Stomach (tissue), 4 donors: ENCODE results near the gene CLBA1.

ENCODE experiments used
- EP300 ChIP-seq: sonication (generic); formaldehyde crosslinking; IDR thresholded peaks from one replicate; pipeline ENCODE4 v1.6.1; 2017; ENCODE audit warnings: antibody characterized with exemption
- POLR2A ChIP-seq, 4 donors: fragments of 450-650 bp; IDR thresholded peaks; one replicate each; pipeline ENCODE4 v1.6.1; 2016; ENCODE audit warnings: antibody characterized with exemption in 4 of 4, control low read depth in 2 of 4, mild to moderate bottlenecking in 1 of 4, moderate library complexity in 1 of 4
- POLR2AphosphoS5 ChIP-seq, 3 donors: sonication (generic); formaldehyde crosslinking; IDR thresholded peaks; one replicate each; pipeline ENCODE4 v1.6.1; 2016; ENCODE audit warnings: antibody characterized with exemption in 3 of 3
- TF ChIP-seq, protein P1 (sequence below), 7 experiments: fragments of 450-650 bp in 4 of 7; fragments of 200-600 bp in 3 of 7; sonication (generic) in 3 of 7; IDR thresholded peaks; one replicate each; pipeline ENCODE4 v1.5.1; 2016 to 2019; ENCODE audit warnings: antibody characterized with exemption in 7 of 7, control low read depth in 2 of 7, mild to moderate bottlenecking in 1 of 7

- TF ChIP-seq, protein P1, sequence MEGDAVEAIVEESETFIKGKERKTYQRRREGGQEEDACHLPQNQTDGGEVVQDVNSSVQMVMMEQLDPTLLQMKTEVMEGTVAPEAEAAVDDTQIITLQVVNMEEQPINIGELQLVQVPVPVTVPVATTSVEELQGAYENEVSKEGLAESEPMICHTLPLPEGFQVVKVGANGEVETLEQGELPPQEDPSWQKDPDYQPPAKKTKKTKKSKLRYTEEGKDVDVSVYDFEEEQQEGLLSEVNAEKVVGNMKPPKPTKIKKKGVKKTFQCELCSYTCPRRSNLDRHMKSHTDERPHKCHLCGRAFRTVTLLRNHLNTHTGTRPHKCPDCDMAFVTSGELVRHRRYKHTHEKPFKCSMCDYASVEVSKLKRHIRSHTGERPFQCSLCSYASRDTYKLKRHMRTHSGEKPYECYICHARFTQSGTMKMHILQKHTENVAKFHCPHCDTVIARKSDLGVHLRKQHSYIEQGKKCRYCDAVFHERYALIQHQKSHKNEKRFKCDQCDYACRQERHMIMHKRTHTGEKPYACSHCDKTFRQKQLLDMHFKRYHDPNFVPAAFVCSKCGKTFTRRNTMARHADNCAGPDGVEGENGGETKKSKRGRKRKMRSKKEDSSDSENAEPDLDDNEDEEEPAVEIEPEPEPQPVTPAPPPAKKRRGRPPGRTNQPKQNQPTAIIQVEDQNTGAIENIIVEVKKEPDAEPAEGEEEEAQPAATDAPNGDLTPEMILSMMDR (IDR thresholded peaks at IDR 0.05), result no peak
- TF ChIP-seq EP300 (no peak), POLR2A (IDR thresholded peaks at IDR 0.05) (no peak), POLR2AphosphoS5 (IDR thresholded peaks at IDR 0.05) (no peak)
Observed at GRCh38 chr14:104969741-104970230, 15.8 kb upstream of the CLBA1 start.
